Colonic mucosa (tissue), 4 donors: ENCODE measurements around the gene CFAP97D2. TPM values are rescaled to one million over a fixed set of nuclear protein-coding genes. Genes with fewer than 3 reads are reported as not detected.
"Not testable (repeated sequence)": the region's sequence is repeated elsewhere in the genome, so short reads cannot be mapped to it uniquely, and the experiment has no call there.

Source experiments
- DNase-seq: peaks from one replicate; pipeline ENCODE4 v3.0.0-alpha.2; 2020
- H3K27ac ChIP-seq: fragments of 200-600 bp; one replicate; pipeline ENCODE4 v1.8.0; 2021
- H3K27me3 ChIP-seq: fragments of 200-600 bp; one replicate; pipeline ENCODE4 v1.8.0; 2021
- H3K36me3 ChIP-seq: fragments of 200-600 bp; one replicate; pipeline ENCODE4 v1.8.0; 2021
- H3K4me1 ChIP-seq: fragments of 200-600 bp; one replicate; pipeline ENCODE4 v1.8.0; 2021; ENCODE audit warnings: mild to moderate bottlenecking
- H3K4me3 ChIP-seq: fragments of 200-600 bp; one replicate; pipeline ENCODE4 v1.8.0; 2021
- H3K9ac ChIP-seq, 2 donors: one replicate each; pipeline ENCODE4 v1.7.0; 2013; ENCODE audit warnings: control low read depth in 2 of 2, low read depth in 2 of 2, low read length in 2 of 2
- H3K9me3 ChIP-seq: fragments of 200-600 bp; one replicate; pipeline ENCODE4 v1.8.0; 2021
- intact Hi-C: fragments of 100-400 bp; cut with DNase I; formaldehyde crosslinking; loops from one replicate; pipeline ENCODE4 v1.14.1; 2022
- total RNA-seq, 2 donors: library from RNA; stranded (reverse); fragmentation: NEBNext Ultra II Directional in 1 of 2; extraction: Animal tissue kit (Norgen Biotek cat#: 25700) in 1 of 2; gene quantifications; one replicate each; pipeline ENCODE4 v1.2.1, GENCODE V29; 2021
- TF ChIP-seq, protein P1 (sequence below): fragments of 200-600 bp; IDR thresholded peaks from one replicate; pipeline ENCODE4 v1.8.0; 2022; ENCODE audit warnings: antibody characterized with exemption, mild to moderate bottlenecking
- donor health status: healthy.
- donor health status: DM: no; HTN: no; CAD: no.
- donor health status: DM: no; HTN: no; CAD: no.

The CFAP97D2 gene
- total RNA-seq, 2 donors from 2014 or later, result not detected

DNA sequence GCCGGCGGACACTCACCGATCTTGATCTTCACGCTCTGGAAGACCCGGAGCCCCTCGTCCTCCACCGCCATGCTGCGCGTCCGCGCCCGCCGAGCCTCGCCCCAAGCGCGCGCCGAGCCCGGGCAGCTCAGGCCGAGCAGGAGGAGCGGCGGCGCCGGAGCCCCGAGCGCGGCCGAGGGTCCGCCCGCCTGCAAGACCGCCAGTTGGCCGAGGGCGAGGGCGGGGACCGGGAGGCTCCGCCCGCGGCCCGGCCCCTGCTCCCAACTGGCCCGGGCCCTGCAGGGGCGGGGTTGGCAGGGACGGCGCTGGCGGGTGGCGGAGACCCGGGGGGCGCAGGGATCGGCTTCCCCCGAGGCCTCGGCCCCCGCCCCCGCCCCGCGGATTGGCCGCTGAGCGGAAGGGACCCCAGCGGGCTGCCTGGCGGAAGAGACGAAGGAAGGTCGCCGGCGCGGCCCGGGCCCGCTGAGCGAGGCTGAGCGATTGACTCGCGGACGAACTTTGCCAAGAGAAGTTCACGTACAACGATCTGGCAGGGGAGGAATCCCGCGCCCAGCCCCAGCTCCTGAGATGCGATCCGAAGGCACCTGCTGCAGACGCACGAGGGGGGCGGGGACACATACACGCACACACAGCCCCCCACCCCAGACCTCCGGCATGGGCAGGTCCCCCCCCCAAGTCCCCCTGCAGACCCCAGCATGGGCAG is 46.5 kb upstream of the CFAP97D2 start, which contains the start of gene RASA3:
RASA3 (minus strand) TSS at position 205 of the 703 bp plus-strand sequence; CDS start at position 71, 134 bp downstream.
- Histone ChIP-seq H3K27me3 (no peaks in the 10 kb centered on the region), H3K27ac (peak within 1 kb of the TSS; percentile 76), H3K4me3 (peak within 1 kb of the TSS; percentile 77), H3K4me1 (peaks cover 7% of the 10 kb centered on the region), H3K36me3 (no peaks in the 10 kb centered on the region), H3K9me3 (no peaks in the 10 kb centered on the region), H3K9ac (peak within 1 kb of the TSS; percentile 69 to 76)
- intact Hi-C loops, result no loop called here
- DNase-seq, result peak; percentile 78
- TF ChIP-seq, protein P1, sequence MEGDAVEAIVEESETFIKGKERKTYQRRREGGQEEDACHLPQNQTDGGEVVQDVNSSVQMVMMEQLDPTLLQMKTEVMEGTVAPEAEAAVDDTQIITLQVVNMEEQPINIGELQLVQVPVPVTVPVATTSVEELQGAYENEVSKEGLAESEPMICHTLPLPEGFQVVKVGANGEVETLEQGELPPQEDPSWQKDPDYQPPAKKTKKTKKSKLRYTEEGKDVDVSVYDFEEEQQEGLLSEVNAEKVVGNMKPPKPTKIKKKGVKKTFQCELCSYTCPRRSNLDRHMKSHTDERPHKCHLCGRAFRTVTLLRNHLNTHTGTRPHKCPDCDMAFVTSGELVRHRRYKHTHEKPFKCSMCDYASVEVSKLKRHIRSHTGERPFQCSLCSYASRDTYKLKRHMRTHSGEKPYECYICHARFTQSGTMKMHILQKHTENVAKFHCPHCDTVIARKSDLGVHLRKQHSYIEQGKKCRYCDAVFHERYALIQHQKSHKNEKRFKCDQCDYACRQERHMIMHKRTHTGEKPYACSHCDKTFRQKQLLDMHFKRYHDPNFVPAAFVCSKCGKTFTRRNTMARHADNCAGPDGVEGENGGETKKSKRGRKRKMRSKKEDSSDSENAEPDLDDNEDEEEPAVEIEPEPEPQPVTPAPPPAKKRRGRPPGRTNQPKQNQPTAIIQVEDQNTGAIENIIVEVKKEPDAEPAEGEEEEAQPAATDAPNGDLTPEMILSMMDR, result no peak

DNA sequence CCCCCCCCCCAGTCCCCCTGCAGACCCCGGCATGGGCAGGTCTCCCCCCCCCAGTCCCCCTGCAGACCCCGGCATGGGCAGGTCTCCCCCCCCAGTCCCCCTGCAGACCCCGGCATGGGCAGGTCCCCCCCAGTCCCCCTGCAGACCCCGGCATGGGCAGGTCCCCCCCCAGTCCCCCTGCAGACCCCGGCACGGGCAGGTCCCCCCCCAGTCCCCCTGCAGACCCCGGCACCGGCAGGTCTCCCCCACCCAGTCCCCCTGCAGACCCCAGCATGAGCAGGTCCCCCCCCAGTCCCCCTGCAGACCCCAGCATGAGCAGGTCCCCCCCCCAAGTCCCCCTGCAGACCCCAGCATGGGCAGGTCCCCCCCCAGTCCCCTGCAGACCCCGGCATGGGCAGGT is 45.9 kb upstream of the CFAP97D2 start:
- H3K4me3 ChIP-seq, H3K4me1 ChIP-seq, intact Hi-C loops, H3K9me3 ChIP-seq, DNase-seq, H3K9ac ChIP-seq, H3K36me3 ChIP-seq, H3K27ac ChIP-seq, H3K27me3 ChIP-seq: not testable (repeated sequence)

DNA sequence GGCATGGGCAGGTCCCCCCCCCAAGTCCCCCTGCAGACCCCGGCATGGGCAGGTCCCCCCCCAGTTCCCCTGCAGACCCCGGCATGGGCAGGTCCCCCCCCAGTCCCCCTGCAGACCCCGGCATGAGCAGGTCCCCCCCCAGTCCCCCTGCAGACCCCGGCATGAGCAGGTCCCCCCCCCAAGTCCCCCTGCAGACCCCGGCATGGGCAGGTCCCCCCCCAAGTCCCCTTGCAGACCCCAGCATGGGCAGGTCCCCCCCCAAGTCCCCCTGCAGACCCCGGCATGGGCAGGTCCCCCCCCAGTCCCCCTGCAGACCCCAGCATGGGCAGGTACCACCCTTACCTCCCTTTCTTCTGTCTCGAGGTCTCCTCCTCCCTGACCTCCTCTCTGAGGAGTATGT is 45.5 kb upstream of the CFAP97D2 start:
- H3K4me3 ChIP-seq, intact Hi-C loops, H3K36me3 ChIP-seq, H3K27me3 ChIP-seq, DNase-seq, H3K9ac ChIP-seq, H3K27ac ChIP-seq, H3K4me1 ChIP-seq, H3K9me3 ChIP-seq: not testable (repeated sequence)

DNA sequence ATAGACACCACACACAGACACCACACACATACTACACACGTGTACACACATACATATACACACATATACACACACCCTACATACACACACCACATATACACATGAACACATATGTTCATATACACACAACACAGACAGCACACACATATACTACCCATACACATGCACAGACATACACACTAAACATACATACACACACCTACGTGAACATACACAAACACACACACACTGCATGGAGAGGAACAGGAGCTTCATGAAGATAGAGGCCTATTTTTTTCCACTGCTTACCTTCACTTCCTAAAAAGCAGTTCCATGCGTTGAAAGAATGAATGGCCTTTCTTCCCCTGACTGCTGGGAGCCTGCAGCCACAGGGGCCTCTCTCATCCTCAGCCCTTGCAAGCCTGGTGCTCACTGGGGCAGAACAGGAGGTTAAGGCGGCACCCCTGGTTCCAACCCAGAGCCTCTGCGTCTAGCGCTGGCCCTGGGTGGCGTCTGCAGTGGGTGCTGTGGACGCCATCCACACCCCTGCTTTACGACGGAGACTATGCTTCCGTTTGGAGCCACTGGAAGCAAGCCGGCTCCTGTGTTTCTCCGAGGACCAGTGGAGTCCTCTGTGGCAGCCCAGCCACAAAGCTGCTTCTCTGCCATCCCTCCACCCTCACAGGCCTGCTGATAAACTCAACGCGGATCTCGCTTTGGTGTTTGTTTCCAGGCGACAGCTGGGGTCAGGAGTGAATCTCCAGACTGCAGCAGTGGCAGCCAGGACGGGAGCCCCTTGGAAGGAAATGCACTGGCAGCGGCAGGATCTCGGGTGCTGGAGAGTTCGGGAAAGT is 44.7 kb upstream of the CFAP97D2 start:
- H3K27ac ChIP-seq, result no peak overlapping the region
- no peaks in the 10 kb centered on the region for H3K36me3 ChIP-seq
- peaks cover 7% of the 10 kb centered on the region for H3K4me1 ChIP-seq
- no peaks in the 10 kb centered on the region for H3K27me3 ChIP-seq
- no peak overlapping the region for H3K4me3 ChIP-seq
- DNase-seq, result no peak
- H3K9me3 ChIP-seq, result no peaks in the 10 kb centered on the region
- no peak overlapping the region for H3K9ac ChIP-seq
- TF ChIP-seq, protein P1, result no peak
- intact Hi-C loops, result no loop called here

DNA sequence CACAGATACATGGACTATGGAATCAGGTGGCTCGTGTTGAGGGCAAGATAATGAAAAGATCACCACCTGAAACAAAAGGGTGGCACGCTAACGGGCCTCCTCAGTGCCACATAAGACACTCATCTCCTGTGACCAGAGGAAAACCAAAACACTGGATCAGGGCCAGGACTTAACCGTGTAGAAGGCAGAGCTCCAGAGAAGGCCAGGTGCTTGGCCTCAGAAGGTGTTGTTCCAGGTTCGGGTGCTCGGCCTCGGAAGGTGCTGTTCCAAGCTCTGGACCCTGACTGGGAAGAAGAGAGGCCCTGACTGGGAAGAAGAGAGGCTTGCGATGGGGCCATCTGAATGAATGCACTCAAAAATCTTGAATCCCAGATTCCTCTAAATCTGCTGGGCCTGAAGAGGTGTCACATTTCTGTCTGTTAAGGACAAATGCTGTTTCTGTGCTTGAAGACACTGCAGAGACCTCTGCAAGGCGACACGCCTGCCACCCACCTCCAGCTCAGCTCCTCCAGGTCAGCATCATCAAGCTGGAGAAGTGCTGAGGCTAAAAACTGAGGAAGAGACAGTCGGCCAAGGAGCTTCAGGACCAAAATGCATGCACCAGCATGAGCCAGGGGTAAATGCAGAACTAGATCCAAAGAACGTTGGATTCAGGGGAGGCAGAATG is 44.0 kb upstream of the CFAP97D2 start:
- Histone ChIP-seq H3K9me3 (no peaks in the 10 kb centered on the region), H3K27me3 (no peaks in the 10 kb centered on the region), H3K4me1 (peaks cover 4% of the 10 kb centered on the region), H3K27ac (no peak overlapping the region), H3K9ac (no peak overlapping the region), H3K4me3 (no peak overlapping the region), H3K36me3 (no peaks in the 10 kb centered on the region)
- TF ChIP-seq, protein P1, result no peak
- intact Hi-C loops, result no loop called here
- DNase-seq, result no peak

DNA sequence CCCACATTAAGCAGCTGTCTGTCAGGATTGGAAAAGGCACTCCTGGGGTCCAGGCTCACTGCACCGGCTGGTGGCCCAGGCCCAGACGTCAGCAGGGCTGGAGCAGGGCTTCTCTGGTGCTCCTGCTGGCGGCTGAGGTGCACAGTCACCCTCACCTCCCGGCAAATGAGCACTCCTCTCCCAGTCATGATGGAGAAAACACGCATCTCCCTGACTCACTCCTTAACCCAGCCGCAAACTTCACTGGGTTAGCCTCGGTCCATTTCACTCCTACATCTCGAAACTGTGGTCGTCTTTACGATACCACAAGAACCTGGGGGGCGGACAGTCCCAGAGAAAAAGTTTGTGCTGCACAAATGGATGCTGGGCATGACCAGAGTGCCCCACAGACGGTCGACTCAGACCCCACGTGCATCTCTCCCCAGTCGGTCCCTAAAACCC is 43.3 kb upstream of the CFAP97D2 start:
- no peak overlapping the region for H3K9ac ChIP-seq
- TF ChIP-seq, protein P1, result no peak

More for the DNA sequence above, 43.3 kb upstream of the CFAP97D2 start:
- no peaks in the 10 kb centered on the region for H3K27me3 ChIP-seq
- no peaks in the 10 kb centered on the region for H3K9me3 ChIP-seq
- no peak overlapping the region for H3K27ac ChIP-seq
- H3K36me3 ChIP-seq, result no peaks in the 10 kb centered on the region
- no peak overlapping the region for H3K4me3 ChIP-seq
- DNase-seq, result no peak
- intact Hi-C loops, result no loop called here
- H3K4me1 ChIP-seq, result peaks cover 4% of the 10 kb centered on the region
